ENCODE results near the gene APOA5. TPM values are rescaled to one million over a fixed set of nuclear protein-coding genes. Genes with fewer than 3 reads are reported as not detected.

The APOA5 gene
- polyA plus RNA-seq, 1 of the 3 experiments (the other 2 are of a cell fraction), result not detected

DNA sequence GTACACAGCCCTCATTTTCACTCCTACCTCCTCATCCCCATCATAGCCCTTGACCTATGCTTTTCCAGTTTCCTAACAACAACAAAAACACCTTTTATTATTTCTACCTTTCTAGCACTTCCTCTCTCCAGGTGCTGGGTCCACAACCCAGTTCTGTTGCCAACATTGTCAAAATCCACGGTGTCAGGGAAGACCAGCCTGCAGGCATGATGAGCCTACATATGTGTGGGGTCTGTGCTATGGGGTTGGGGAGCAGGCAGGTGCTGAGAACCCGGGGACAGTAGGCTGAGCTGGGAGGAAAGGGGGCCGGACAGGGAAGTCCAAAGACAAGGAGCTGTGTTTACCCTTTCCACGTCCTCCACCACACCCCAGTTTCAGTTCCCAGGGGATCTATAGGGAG is 3.1 kb downstream of the APOA5 start:
- Histone ChIP-seq H3F3A (replicated peaks; ENCODE audit: insufficient read depth) (peaks cover 10% of the 10 kb centered on the region), H4K20me1 (ENCODE audit: insufficient read depth) (no peaks in the 10 kb centered on the region), H3K27me3 (ENCODE audit: insufficient read depth) (no peaks in the 10 kb centered on the region), H3K4me2 (peak overlapping the region; percentile 88), H3K9ac (peak overlapping the region; percentile 90), H3K4me3 (ENCODE audit: low read depth in 2 of 2, low read length in 1 of 2) (peak overlapping the region; percentile 75 to 93), H3K36me3 (replicated peaks in 1 of 2; ENCODE audit: control insufficient read depth in 1 of 2, insufficient read depth in 2 of 2, low read length in 1 of 2) (peaks cover 27 to 32% of the 10 kb centered on the region in 2 experiments), H3K9me2 (no peaks in the 10 kb centered on the region), H3K27ac (ENCODE audit: low read depth in 2 of 2, low read length in 1 of 2) (peak overlapping the region; percentile 58 to 70; a peak in 2 of 4 replicates), H3K79me2 (ENCODE audit: insufficient read depth) (peaks cover 27% of the 10 kb centered on the region), H3K4me1 (ENCODE audit: control insufficient read depth in 1 of 2, insufficient read depth in 2 of 2, low read depth in 1 of 2, low read length in 1 of 2) (peaks cover 8 to 20% of the 10 kb centered on the region in 2 experiments; a peak in 3 of 4 replicates), H2AFZ (ENCODE audit: low read depth) (peak overlapping the region; percentile 98), H3K9me3 (no peaks in the 10 kb centered on the region)
- POLR2A ChIA-PET, result interaction anchor here (1.0 to 1.7 kb wide), 4 partner anchors 15 to 355 kb away, joined by 3 to 8 read pairs (median 4); partner anchors contain the start of genes APOA1 and PAFAH1B2
- DNase-seq, result peak; percentile 26
- CTCF ChIA-PET, result interaction anchor here (0.8 to 11.4 kb wide), 5 partner anchors 14 to 438 kb away, joined by 3 to 268 read pairs (median 7); partner anchors contain the start of gene SIK3
- 53% methylated on average over 4 of the region's 4 CpGs for WGBS (ENCODE audit: low lambda C conversion rate)
- TF ChIP-seq, protein P1, sequence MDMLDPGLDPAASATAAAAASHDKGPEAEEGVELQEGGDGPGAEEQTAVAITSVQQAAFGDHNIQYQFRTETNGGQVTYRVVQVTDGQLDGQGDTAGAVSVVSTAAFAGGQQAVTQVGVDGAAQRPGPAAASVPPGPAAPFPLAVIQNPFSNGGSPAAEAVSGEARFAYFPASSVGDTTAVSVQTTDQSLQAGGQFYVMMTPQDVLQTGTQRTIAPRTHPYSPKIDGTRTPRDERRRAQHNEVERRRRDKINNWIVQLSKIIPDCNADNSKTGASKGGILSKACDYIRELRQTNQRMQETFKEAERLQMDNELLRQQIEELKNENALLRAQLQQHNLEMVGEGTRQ (IDR thresholded peaks at IDR 0.05; ENCODE audit: borderline replicate concordance, low read depth, low read length), result no peak
- TF ChIP-seq GATA2 (CRISPR knock-in tag; IDR thresholded peaks at IDR 0.05) (no peak), NRF1 (IDR thresholded peaks at IDR 0.05; ENCODE audit: low read depth, low read length) (no peak), CHD2 (IDR thresholded peaks at IDR 0.05; ENCODE audit: low read length, partially characterized antibody) (no peak), SMC3 (IDR thresholded peaks at IDR 0.05; ENCODE audit: low read depth, low read length) (no peak), FOSL2 (IDR thresholded peaks at IDR 0.05; ENCODE audit: borderline replicate concordance, low read depth) (no peak), MEF2A (IDR thresholded peaks at IDR 0.05; ENCODE audit: borderline replicate concordance, low read depth) (no peak), SIN3A (IDR thresholded peaks at IDR 0.05; ENCODE audit: borderline replicate concordance, low read depth, low read length) (no peak), RFX5 (IDR thresholded peaks at IDR 0.05; ENCODE audit: low read length) (no peak), EZH2phosphoT487 (IDR thresholded peaks at IDR 0.05; ENCODE audit: borderline replicate concordance, low read depth) (no peak)
- TF ChIP-seq, protein P2, sequence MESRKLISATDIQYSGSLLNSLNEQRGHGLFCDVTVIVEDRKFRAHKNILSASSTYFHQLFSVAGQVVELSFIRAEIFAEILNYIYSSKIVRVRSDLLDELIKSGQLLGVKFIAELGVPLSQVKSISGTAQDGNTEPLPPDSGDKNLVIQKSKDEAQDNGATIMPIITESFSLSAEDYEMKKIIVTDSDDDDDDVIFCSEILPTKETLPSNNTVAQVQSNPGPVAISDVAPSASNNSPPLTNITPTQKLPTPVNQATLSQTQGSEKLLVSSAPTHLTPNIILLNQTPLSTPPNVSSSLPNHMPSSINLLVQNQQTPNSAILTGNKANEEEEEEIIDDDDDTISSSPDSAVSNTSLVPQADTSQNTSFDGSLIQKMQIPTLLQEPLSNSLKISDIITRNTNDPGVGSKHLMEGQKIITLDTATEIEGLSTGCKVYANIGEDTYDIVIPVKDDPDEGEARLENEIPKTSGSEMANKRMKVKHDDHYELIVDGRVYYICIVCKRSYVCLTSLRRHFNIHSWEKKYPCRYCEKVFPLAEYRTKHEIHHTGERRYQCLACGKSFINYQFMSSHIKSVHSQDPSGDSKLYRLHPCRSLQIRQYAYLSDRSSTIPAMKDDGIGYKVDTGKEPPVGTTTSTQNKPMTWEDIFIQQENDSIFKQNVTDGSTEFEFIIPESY (IDR thresholded peaks at IDR 0.05; ENCODE audit: borderline replicate concordance, low read depth), result no peak
- TF ChIP-seq, protein P3, sequence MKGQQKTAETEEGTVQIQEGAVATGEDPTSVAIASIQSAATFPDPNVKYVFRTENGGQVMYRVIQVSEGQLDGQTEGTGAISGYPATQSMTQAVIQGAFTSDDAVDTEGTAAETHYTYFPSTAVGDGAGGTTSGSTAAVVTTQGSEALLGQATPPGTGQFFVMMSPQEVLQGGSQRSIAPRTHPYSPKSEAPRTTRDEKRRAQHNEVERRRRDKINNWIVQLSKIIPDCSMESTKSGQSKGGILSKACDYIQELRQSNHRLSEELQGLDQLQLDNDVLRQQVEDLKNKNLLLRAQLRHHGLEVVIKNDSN (IDR thresholded peaks at IDR 0.05; ENCODE audit: borderline replicate concordance, low read depth), result no peak
